Dermis microvascular lymphatic vessel endothelial cell (primary cell): ENCODE data around the gene ILF3. TPM values are rescaled to one million over a fixed set of nuclear protein-coding genes. Genes with fewer than 3 reads are reported as not detected.
"Not testable (repeated sequence)": the region's sequence is repeated elsewhere in the genome, so short reads cannot be mapped to it uniquely, and the experiment has no call there.

Source experiments
- DNase-seq, 2 donors: peaks; one replicate each; pipeline versions ENCODE4 v3.0.0 to v3.0.0-alpha.2; 2010; ENCODE audit warnings: low read depth in 2 of 2
- total RNA-seq: library from RNA; depleted of rRNA; stranded (reverse); fragments of >200 nt; gene quantifications from 2 replicates; pipeline ENCODE4 v1.2.1, GENCODE V29; 2014

The ILF3 gene
- total RNA-seq, 1 donor from 2014 or later = 94.7 TPM

DNA sequence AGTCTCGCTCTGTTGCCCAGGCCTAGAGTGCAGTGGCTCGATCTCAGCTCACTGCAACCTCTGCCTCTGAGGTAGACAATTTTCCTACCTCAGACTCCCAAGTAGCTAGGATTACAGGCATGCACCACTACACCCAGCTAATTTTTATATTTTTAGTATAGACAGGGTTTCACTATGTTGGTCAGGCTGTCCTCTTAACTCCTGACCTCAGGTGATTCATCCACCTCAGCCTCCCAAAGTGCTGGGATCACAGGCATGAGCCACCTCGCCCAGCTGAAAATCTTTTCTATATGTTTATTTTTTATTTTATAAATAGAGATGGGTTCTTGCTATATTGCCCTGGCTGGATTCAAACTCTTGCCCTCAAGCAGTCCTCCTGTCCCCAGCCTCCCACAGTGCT lies 17.8 kb downstream of the ILF3 start:
- not testable (repeated sequence) for DNase-seq

DNA sequence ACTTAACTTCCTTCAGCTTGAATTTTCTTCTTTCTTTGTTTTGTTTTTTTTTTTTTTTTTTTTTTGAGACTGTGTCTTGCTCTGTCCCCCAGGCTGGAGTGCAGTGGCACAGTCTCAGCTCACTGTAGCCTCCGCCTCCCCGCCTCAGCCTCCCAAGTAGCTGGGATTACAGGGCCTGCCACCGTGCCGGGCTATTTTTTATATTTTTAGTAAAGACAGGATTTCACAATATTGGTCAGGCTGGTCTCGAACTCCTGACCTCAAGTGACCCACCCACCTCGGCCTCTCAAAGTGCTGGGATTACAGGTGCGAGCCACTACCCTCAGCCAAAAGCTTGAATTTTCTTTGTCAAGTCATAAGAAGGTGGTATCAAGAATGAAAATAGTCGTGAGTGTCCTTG lies 21.1 kb downstream of the ILF3 start:
- DNase-seq = not testable (repeated sequence)

DNA sequence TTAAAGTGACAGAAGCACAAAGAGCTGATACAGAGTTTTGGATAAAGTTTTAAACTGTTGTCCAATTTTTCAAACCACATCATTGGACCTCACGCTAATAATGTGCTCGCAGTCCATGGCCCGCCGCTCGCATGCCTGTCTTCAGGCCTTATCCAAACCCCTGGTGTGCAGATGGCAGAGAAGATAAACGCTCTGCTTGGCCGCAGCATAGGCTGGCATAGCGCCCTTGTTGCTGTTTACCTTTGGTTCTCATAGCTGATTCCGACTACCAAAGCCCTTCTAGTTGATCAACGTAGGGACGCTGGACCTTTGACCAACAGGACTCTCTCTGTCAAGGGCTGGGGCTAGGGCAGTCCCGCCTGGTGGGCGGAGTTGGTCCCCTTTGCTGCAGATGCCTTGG lies 23.6 kb downstream of the ILF3 start:
- DNase-seq = no peak

DNA sequence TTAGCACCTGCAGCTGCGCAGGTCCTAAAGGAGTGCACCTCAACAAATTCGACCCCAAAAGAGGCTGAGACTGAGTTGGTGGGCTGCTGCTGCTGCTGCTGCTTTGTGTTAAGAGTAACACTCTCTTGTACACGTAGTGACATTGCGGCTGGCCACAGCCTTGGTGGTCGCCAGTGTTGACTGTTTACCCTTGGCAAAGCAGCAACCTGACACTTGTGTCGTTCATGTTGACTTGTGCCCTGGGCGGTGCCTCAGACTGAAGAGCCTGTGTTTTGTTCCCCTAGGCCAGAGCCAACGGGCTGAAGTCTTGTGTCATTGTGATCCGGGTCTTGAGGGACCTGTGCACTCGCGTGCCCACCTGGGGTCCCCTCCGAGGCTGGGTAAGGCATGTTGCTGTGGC lies 24.7 kb downstream of the ILF3 start:
- DNase-seq = no peak

DNA sequence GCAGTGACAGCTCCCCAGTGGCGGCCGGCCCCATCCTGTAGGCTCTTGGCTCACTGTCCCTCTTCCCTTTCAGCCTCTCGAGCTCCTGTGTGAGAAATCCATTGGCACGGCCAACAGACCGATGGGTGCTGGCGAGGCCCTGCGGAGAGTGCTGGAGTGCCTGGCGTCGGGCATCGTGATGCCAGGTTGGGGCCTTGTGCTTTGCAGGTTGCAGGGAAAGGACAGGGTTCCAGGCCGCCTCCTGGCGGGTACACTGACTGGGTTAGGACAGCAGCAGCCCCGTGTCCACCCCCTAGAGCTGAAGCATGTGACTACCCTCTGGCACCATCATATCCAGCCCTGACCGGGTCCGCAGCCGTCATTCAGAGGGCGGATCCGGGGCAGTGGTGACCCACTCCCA lies 25.6 kb downstream of the ILF3 start:
- no peak for DNase-seq

DNA sequence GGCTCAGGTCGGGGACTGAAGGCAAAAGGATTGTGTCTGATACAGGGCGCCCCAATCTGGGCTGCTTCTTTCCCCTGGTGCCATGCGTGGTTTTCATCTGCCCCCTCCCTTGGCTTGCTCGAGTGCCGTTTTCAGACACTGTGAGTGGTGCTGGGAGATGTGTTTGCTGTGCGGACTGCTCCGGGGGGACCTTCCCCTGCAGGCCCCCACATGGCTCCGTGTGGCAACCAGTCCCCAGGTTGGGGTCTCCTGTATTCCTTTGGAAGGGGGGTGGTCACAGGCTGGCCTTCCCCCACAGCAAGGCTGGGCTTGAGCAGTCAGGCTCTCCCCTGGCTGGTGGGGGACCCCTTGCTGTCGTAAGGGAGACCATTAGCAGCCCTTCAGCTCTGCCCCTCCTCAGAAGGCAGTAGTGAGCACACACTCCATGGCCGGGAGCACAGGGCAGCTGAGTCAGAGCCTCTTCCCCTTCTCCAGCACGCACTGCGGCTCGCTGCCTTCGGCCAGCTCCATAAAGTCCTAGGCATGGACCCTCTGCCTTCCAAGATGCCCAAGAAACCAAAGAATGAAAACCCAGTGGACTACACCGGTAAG lies 26.5 kb downstream of the ILF3 start:
- no peak for DNase-seq

DNA sequence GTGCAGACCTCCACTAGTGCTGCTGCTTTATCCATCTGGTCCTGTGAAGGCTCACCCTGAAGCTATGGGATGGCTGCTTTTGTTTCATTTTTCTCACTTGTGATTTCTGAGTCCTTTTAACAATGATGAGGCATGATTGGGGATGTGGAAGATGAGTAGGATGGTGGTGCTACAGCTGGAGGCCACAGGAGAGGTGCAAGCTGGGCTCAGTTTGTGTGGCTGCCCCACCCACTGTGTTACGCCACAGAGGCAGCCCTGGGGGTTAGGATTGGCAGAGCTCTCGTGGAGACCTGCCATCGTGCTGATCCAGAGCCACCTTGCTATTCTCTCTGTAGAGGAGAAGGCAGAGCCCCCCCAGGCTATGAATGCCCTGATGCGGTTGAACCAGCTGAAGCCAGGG lies 27.5 kb downstream of the ILF3 start:
- no peak for DNase-seq

DNA sequence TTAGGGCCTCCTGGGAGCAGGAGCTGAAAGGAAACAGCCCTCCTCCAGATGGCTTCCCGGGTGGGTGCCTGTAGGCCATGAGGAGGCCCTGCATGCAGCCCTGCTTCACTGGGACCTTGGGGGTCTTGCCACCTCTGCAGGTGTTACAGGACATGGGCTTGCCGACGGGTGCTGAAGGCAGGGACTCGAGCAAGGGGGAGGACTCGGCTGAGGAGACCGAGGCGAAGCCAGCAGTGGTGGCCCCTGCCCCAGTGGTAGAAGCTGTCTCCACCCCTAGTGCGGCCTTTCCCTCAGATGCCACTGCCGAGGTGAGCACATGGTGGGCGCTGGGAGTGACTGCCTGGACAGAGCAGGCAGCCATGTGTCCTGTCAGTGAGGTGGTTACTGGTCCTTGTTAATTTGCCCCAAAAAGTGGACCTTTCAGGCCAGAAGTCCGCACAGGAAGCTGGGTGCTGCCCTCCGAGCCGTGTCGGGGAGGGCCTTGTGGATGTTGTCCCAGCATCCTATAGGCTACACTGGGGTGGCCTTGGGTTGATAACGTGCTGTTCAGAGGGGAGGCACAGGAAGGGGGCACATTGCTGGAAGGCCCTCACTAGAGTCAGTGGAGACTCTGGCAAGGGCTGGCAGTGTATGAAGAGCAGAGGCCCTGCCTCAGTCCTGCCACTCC lies 28.4 kb downstream of the ILF3 start:
- DNase-seq = no peak

DNA sequence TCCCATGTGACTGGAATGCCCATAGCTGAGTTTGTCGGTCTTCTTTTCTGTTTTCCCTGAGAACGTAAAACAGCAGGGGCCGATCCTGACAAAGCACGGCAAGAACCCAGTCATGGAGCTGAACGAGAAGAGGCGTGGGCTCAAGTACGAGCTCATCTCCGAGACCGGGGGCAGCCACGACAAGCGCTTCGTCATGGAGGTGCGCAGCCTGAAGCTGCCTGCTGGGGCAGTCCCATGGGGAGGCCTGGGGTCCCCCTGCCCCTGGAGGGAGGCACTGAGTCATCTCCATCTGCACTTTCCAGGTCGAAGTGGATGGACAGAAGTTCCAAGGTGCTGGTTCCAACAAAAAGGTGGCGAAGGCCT lies 28.9 kb downstream of the ILF3 start:
- no peak for DNase-seq

DNA sequence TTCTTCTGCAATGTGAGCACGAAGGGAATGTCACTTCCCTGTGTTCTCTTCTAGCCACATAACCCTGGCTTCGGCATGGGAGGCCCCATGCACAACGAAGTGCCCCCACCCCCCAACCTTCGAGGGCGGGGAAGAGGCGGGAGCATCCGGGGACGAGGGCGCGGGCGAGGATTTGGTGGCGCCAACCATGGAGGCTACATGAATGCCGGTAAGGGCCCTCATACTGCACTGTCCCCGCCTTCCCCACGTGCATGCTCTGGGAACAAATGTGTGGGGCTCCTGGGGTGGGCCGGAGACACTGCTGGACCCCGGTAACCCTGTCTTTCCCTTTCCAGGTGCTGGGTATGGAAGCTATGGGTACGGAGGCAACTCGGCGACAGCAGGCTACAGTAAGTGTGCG lies 29.4 kb downstream of the ILF3 start:
- DNase-seq = no peak

DNA sequence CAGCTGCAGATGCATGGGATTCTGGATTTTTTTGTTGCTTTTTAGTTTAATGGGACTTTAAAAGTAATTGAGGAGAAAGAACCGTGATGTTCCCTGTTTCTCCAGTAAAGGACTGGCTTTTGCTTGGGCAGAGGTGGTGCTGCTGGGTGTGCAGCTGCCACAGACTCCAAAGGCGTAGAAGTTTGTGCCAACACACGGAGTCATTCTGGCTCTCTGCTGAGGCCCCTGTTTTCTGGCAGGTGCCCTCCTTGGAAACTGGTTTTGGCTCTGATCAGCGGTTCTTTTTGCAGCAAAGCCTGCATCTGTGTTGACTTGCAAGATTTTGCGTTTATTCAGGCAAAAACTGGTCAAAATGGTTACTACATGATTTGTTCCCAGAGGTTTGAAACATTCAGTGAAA lies 31.1 kb downstream of the ILF3 start:
- no peak for DNase-seq

DNA sequence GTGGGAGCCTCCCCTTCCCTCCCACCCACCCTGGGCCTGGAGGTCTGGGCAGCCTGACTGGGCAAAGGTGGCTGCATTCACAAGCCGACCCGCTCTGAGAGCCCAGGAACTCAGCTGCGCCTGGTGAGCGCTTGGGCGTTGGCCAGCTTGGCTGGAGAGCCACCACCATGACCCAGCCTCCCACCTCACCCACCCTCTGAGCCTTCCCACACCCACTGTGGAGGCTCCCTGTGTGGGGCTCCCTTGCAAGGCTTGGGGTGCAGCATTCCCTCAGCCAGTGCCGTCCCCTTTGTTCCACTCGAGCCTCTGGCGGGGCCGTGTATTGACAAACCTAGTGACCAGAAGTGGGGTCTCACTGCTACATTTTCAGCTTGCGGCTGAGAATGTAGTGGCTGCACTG lies 32.0 kb downstream of the ILF3 start:
- DNase-seq = no peak

DNA sequence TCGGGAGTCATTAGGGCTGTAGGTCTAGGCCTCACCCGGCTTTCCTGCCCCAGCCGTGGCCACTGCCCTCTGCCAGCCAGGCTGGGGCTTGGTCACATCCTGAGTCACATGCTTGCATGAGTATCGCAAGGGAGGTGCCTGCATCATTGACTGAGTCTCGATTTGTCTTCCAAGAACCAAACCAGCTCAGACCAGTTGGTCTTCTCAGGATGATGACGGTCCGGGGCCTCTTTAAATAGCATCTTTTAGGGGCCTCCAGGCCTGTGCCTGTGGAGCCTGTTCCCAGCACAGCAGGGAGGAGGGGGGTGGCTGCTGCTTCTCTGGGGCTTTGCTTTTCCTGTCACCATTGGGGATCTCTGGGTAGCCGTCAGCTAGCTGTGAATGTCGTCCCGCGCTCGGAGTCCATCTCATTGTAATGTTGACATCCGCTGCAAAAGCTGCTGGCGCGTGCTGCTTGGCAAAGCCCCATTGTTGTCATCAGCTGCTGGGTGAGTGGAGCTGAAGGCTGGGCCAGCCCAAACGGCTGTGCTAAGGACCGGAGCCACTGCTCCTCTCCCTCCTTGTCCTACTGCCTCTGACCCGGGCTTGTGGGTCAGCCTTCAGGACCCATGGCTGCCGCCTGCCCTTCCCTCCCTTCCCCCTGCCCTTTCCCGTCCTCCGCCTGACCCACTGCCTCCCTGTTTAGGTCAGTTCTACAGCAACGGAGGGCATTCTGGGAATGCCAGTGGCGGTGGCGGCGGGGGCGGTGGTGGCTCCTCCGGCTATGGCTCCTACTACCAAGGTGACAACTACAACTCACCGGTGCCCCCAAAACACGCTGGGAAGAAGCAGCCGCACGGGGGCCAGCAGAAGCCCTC lies 32.7 kb downstream of the ILF3 start:
- DNase-seq = no peak

DNA sequence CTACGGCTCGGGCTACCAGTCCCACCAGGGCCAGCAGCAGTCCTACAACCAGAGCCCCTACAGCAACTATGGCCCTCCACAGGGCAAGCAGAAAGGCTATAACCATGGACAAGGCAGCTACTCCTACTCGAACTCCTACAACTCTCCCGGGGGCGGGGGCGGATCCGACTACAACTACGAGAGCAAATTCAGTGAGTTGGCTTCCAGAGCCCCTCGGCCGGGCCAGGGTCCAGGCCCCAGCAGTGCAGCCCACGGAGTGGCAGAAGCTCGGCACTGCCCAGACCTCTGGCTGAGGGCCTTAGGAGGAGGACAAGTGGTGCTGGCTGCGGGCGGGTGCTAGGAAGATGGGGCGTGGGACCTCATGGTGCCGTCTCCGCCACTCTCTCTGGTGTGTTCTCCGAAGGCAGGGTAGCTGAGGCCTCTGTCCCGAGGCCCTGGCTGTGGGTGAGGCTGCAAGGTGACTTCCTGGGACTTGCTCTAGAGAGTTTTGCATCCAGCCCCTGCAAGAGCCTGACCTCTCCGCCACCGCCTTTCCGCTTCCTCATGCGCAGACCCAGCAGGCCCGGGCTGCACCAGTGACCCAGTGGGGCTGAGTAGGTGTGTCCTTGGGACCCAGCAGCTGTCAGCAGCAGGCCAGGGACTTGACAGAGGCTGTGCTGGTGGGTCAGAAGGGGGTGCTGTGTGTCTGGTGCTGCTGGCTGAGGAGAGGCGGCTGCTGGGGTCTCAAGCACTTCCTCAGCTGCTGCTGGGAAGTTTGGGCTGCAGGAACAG lies 33.6 kb downstream of the ILF3 start:
- no peak for DNase-seq

DNA sequence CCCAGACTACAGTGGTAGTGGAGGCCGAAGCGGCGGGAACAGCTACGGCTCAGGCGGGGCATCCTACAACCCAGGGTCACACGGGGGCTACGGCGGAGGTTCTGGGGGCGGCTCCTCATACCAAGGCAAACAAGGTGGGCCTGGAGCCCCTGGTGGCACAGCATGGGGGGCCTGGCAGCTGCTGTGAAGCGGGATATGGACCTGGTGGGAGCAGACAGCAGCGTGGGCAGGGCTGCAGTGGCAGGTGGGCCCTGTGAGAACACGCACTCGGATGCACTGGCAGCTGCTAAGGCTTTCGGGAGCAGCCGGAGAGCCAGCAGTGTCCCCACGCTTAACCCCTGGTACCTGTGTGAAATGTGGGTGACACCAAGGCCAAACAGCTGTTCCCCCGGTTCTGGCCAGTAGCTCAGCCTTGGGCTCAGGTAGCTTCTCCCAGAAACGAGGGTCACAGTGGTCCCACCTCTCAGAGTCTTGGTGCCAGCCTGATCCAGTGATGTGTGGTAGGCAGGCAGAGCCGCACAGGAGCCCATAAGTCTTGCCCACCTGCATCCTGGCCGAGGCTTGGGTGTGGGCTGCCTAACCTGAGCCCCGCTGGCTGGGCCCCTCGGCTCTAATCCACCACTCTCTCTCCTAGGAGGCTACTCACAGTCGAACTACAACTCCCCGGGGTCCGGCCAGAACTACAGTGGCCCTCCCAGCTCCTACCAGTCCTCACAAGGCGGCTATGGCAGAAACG lies 34.6 kb downstream of the ILF3 start:
- DNase-seq = no peak

DNA sequence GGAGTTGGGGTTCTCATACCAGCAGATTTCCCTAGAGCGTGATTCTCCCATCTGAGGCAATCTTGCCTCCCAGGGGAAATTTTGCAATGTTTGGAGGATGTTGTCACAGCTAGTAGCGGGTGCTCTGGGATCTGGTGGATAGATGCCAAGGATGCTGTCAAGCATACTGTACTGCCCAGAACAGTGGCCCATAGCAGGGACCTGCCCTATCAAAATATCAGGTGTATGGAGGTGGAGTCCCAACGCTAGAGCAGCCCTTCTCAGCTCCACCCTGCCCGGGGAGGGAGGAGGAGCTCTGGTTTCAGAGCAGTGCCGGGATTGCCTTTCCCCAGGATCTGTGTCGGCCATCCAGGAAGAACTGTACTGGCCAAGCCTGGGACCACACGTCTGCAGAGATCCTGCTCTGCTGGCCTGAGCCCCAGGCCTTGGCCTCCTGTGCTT lies 36.2 kb downstream of the ILF3 start:
- DNase-seq = no peak

DNA sequence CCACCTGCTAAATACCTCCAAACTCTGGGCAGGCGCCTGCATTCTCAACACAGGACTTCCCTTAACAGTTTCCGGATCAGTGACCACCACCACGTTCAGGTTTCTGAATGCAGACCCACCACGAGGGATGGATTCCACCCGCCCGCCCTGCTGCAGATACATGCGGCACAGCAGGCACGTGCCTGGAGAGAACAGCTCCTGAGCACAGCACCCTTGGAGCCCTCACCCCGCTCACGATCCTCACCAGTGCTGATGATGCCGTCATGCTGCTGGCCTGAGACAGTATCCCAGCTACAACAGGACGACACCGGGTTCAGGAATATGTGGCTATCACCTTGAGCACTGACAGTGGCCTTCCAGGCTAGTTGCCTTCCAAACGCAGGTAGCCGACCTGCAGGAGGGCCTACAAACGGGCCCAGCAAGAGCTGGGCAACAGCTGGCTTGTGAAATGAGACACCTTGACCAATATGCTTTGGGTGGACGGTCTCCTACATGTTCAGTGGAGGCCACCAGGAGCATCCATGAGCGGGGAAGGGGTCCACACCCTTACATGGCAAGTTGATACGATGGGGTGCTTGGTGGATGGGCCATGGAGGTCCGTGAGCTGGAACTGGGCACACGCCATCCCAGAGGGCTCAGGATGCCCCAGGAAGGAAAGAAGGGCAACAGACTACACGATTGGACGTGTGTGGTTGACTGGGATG lies 37.2 kb downstream of the ILF3 start:
- no peak for DNase-seq

DNA sequence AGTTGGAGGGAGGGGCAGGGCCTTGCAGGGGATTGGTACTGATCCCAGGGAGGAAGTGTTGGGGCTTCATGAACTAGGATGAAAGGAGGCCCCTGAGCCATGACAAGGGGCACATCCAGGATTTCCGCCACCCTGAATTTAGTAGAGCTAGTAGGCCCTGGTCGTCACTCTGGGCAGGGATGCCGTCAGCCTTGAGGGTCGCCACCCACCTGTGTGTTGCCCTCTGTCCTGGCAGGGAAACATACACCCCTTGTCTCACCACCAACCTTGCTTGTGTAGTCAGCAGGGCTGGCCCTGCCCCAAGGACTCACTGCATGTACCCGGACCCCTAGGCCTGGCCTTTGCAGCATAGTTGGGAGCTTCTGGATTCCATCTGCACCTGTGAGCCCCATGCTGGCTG lies 37.7 kb downstream of the ILF3 start:
- no peak for DNase-seq

DNA sequence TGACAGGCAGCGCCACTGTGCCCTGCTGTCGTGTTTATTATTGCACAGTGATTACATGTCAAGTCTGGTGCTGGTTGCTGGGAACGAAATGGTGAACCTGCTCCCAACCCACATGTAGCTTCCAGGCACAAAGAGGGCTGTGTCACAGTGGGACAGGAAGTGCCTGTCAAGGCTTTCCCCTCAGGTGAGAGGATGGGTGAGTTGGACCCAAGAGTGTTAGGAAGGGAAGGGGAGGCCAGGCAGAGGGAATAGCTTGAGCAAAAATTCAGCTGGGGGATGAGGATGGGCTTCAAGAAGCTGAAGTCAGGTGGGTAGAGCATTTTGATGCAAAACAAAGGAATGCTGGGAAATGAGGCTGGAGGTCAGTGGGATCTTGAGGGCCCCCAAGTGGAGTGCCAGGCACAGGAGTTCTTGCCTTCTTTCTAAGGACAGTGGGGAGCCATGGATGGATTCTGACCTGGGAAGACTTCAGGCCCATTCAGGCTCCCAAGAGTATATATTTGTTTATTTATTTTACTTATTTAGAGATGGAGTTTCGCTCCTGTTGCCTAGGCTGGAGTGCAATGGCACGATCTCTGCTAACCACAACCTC lies 38.6 kb downstream of the ILF3 start:
- no peak for DNase-seq

DNA sequence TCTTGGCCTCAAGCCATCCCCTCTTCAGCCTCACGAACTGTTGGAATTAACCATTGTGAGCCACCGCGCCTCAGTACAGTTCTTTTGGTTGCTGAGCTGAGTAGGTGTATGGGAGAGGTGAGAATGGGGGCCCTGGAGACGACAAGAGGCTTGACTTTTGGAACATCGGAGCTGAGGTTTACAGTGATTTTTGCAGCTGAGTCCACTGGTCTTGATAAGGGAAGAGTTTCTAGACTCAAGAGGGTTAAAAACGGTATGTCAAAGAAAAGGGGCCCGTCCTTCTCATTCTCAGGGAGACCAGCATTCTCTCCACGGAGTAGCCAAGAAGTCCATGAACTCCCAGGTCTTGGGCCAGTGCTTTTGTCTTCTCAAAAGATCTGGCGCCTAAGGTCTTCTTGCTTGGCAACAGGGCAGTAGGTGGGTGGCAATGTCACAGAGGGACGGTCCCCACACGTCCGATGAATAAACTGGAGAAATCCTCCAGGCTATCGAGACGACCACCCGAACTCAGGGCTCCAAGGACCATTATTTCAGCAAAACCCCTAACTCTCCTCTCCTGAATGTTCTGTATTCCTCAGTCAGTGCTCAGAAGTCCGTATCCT lies 40.7 kb downstream of the ILF3 start:
- no peak for DNase-seq
